ENCODE results near the gene ERC1.
"Not testable (repeated sequence)": the region's sequence is repeated elsewhere in the genome, so short reads cannot be mapped to it uniquely, and the experiment has no call there.

ERC1 gene

DNA sequence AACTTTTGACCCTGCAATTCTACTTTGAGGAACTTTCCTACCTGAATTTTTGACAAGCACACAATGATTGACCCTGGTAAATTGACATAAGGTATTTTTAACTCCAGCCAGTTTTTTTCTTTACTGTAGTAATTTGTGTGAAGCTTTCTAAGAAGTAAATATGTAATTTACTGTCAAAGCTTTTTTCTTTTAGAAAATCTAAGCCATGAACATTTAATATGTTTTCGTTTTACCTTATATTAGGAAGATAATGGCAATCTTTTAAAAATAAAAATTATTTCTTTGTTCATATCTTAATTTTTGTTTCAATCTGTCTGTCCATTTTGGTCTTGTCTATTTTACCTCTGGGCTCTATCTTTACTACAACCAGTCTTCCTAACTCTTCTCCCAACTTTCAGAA lies 323.5 kb downstream of the ERC1 start:
- no peak for DNase-seq

DNA sequence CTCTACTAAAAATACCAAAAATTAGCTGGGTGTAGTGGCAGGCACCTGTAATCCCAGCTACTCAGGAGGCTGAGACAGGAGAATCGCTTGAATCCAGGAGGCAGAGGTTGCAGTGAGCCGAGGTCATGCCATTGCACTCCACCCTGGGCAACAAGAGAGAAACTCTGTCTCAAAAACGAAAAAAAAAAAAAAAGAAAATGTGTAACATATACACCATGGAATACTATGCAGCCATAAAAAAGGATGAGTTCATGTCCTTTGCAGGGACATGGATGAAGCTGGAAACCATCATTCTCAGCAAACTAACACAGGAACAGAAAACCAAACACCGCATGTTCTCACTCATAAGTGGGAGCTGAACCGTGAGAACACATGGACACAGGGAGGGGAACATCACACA lies 326.0 kb downstream of the ERC1 start:
- DNase-seq, result not testable (repeated sequence)

DNA sequence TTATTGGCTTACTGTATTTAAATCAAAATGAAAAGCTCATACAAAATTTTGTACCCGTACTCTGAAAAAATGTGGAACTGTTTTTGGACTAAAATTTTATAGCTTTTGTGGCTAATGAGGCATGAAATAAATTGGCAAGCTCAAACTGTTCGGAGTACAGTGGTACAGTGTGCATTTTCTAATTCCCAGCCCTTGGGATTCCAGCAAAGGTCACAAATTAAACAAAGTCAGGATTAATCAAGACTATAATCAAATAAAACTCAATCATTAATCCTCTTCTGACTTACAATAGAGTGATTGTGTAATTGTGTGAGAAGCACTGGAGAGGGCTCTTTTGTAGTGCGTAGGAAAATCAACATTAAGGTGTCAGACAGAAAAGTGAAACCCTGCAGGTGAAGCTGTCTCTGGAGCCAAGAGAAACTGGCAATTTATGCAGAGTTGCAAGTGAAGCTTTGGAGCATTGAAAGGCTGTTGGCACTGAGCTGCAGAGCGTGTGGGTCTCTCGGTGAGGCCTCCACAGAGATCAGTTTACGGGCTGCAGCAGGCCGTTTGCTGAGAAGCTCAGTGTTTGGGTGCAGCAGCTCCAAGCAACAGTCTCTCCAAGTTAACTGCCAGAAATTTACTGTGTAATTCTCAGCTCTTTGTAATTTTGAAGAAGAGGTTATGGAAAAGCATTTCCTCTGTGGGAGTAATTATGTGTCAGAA lies 327.5 kb downstream of the ERC1 start:
- peak in 44 of 56 donors; percentile 1 to 69 (median 20) for DNase-seq

DNA sequence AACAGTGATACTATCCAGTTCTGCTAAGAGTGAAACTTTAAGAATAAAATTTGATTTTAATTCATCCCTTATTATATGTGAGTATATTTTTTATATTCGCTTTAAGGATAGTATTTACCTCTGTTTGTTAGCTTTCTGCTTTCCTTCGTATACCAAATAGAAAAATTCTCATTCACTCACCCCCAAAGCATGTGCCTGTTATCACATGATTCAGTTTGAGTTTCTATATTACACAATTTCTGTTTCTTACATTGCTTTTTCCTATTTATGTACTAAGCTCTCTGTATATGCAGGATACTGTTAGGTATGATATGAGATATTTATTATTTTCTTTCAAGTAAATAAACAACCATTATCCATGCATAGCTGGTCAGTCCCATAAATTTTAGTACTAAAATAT lies 328.2 kb downstream of the ERC1 start:
- DNase-seq, result no peak

DNA sequence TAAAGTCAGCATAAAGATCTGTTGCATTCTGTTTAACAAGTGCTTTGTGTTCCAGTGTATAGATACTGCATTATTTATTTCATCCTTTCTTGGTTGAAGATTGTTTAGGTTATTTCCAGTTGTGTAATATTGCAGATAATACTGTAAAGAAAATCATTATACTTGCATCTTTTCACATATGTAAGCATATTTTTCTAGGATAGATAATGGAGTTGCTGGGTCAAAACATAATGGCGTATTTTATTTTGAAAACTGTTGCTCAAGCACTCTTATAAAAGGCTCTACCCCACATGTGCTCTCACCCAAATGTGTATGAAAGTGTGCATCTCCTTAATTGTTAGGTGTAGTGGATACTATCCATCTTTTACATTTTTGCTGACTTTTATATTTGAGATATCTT lies 329.0 kb downstream of the ERC1 start:
- no peak for DNase-seq

DNA sequence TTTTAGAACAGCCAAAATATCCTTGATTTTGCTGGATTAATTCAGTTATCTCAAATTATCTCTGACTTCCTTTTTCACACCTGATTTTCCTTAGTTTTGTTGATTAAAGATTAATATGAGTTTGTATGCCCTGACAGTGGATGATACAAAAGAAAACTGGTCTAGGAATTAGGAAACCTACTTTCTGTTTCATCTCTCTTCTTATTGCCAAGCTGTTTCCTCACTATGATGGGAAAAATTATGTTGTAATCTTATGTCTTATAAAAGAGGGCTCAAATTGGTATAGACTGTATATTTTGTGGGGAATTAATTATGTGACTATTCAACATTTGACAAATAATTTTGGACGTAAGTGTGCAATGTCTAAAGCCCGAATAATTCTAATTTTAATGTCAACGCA lies 331.8 kb downstream of the ERC1 start:
- DNase-seq, result no peak

DNA sequence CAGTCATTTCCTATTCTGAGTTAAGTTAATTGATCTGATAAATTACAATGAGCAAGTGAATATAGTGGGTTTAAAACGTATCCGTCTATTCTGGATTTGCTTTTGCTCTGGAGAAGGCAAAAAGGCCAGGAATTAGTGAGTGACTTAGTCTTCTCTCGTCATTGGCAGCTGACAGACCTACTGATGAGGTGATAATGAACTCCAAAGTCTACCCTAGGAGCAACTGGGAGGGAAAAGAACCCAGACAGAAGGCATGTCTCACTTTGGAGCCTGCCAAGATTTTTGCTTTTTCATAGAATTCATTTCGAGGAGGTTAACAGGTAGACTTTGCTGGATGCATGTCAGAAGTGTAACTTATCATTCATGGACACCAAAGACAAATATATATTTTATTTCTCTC lies 333.1 kb downstream of the ERC1 start:
- DNase-seq, result no peak

DNA sequence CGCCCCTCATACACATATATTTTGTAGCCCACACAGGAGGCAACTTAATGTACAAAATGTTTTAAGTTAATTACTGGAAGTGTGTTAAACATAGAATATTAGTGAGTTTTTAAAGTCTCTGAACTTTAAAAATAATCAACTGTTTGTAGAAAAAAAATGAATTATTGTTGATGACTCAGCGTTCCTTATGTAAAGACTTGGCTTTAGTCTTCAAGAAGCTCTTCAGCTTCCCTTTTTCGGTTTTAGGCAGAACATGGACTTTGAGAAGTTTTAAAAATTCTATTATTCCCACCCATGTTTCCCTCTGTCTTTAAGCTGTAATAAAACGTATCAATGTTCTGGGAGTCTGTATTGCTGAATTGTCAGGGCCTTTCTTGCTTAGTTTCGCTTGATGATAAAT lies 333.9 kb downstream of the ERC1 start:
- no peak for DNase-seq

DNA sequence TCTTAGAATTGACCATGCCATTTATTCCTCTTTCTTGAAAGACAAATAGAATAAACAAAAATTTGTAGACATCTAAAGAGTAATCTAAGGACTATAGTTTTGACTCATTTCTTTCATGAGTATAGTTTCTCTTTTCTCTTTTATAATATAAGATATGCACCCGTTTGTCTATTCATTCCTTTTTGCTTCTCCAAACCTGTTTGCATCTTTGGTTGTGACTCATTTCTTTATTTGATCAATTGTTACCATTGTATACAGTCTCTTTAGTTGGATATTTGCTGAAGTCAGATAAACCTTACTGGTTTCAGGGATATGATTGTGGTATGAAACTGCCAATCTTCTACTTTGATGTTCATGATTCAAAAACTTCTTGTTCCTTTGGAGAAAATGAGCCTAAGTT lies 334.6 kb downstream of the ERC1 start:
- no peak for DNase-seq

DNA sequence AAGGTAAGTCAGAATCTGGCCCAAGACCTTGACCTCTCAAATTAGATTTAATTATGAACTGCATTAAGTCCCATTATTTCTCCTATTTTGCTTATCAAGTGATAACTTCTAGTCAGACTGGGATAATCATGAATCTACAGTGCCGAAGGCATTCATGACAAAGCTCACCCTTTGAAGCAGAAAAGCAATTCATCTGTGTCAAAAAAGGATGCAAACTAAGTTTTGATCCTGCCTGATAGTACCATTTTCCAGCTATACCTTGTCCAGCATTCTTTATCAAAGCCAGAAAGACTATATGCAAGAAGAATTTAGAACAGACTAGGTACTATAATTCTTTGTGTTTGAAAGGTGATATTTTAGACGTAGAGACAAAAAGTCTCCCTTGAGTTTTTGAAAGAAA lies 335.2 kb downstream of the ERC1 start:
- no peak for DNase-seq

DNA sequence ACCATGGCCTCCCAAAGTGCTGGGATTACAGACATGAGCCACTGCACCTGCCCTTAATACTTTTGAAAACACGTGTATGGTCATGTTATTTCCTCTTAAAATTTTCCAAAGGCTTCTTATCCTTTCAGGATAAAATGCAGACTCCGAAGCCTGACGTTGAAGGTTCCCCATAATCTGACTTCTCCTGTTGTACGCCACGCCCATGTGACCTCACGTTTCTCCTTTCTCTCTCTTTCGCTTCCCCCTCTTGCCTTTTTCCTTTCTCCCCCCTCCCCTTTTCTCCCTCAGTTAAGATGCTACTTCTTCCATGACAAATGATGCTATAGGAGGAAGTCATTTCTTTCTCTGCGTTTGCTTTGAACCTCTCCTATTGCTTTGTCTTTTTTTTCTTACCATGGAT lies 337.4 kb downstream of the ERC1 start:
- DNase-seq, result peak in 1 of 56 donors; percentile 20

DNA sequence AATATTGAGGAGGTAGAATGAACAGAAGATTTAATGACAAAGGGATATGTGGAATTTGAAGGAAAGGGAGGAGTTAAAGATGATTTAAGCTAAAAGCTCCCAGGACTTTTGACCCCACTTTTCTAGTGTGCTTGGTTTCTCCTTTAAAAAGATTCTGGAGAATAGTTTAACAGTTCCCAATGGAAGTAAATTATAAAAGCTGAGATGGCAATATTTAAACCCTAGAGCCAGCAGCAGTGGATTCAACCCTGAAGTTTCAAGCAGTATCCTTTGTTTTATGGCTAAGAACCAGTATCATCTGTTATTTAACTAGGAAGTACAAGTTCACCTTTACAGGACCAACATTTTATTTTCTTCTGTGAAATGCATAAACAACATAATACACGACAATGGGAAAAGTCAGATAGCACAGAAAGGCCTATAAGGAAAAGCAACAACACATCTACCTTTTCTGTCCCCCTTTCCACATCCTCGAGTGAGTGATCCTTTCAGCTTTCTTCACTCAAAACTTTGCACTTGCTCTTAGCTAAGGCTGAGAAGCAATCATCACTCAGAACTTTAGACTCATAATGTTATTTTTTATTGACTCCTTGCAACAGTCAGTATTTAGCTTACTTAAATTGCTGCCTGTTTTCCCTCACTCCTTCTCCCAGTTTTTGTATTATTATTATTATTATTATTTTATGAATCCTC lies 338.9 kb downstream of the ERC1 start:
- DNase-seq, result no peak

DNA sequence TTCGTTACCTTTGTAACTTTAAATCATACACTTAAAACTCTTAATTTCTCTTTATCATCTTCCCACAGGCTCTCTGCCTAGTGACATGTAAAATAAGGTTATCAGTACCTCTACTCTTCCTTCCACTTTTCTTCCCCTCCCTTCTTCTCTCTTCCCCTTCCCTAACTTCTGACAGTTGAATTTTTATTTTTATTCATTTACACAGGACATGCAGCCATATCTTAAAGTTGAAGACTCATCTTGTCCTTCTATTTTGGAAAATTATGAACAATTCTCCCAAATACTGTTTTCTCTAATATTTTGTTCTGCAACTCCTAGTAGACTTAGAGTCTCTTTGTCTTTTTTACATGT lies 339.4 kb downstream of the ERC1 start:
- no peak for DNase-seq

DNA sequence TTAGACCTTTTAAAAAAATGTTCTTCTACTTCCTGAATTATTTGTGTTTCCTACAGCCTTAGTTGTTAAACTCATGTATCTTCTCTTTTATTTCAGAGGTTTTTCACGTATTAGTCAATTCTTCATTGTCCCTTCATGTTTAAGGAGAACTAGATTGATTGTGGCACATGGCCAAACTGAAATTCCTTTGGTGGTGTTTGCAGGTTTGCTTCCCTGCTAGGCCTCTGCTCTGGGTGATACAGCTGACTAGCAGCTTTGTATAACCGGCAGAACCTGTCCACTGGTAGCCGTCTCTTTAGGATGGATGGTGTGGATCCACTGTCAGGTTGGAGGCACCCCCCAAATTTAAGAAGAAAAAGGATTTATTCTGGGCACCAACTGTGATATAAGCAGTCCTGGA lies 341.3 kb downstream of the ERC1 start:
- DNase-seq, result no peak

DNA sequence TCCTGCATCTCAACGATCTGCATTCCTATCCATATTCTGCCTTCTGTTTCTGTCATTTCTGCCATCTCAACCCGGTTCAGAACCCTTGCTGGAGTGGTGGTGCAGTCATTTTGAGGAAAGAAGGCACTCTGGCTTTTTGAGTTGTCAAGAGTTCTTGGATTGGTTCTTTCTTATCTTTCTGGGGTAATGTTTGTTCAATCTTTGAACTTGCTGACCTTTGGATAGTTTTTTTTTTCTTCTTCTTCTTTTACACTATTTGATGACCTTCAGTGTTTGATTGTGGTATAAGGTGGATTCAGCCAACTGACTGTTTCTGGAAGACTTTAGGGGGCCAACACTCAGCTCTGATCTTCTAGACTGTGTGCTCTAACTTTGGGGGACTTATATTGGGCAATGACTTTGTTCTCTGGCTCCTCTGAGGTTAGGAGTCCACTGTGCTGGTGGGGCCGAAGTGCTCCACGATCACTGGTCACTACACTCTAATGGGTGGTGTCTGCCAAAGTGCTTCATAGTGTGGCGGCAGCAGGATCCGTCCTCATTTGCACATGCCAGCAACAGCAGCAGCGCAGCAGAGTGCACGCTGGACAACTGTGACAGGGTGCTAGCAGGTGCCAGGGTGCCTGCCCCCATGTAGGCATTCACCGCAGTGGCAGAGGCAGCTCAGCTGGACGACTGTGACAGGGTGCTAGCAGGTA lies 347.6 kb downstream of the ERC1 start:
- DNase-seq, result no peak

DNA sequence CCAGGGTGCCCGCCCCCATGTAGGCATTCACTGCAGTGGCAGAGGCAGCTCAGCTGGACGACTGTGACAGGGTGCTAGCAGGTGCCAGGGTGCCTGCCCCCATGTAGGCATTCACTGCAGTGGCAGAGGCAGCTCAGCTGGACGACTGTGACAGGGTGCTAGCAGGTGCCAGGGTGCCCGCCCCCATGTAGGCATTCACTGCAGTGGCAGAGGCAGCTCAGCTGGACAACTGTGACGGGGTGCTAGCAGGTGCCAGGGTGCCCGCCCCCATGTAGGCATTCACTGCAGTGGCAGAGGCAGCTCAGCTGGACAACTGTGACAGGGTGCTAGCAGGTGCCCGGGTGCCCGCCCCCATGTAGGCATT lies 348.1 kb downstream of the ERC1 start:
- not testable (repeated sequence) for DNase-seq

DNA sequence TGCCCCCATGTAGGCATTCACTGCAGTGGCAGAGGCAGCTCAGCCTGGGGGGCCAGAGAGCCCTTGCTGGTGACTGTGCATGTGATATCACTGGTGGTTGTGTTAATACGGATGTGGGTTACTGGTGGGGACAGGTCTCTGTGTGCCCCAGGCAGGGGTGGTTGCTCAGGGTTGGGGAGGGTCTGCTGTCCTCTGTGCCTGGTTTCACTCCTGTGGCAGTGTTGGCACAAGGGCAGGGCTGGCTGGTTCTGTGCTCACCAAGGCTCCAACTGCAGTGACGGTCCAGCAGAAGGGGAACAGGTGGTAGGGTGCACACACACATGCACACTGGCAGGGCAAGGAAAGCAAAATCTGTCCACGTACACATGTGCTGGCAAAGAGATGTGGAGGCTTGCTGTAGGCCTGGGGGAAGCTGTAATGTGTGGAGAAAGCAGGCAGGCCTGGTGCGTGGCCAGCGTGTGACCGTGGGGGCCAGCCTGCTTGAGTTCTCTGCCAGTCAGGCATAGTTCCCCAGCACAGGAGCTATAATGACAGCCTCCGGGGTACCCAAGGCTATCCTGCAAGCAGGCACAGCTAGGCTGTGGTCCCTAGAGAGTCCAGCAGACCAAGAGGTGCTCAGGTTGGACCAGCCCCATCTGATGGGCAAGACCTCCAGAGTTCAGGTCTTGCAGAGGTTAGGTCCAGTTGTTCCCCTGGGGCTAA lies 348.7 kb downstream of the ERC1 start:
- no peak for DNase-seq

DNA sequence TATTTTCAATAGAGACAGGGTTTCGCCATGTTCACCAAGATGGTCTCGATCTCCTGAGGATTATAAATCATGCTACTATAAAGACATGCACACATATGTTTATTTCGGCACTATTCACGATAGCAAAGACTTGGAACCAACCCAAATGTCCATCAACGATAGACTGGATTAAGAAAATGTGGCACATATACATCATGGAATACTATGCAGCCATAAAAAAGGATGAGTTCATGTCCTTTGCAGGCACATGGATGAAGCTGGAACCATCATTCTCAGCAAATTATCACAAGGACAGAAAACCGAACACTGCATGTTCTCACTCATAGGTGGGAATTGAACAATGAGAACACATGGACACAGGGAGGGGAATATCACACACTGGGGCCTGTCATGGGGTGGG lies 350.2 kb downstream of the ERC1 start:
- DNase-seq, result not testable (repeated sequence)

DNA sequence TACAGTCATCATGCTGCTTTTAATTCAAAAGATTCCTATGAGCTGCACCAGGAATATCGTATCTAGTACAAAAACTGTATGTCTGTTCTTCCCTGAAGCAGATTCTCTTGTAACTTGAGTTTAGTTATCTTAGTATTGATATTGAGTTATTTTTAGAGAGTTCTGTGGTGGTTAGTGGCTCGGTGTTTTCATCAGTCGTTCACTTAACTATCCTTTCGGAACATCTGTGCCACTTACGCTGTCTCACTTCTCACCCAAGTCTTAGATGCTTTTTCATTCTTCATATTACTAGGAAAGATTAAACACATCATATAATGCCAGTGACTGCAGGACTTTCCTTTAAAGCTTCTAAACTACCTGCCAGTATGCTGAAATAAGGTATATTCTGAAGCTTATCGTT lies 352.4 kb downstream of the ERC1 start:
- no peak for DNase-seq

DNA sequence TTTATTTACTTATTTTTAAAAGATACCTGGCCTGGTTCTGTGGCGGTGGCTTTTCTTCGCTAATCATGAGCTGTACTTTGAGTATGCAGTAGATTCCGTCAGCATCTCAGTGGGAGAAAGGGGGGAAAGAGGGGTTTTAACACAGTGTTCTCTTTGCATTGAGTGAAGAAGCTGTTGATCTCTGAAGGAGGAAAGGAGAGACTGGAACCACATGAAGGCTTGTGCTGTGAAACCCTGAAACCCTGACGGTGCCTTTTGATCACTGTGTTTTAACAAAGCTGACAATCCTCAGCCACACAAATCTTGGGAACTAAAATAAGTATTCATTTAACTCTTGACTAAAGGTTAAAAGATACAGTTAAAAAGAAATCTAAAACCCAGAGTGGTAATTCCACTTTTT lies 353.2 kb downstream of the ERC1 start:
- no peak for DNase-seq

DNA sequence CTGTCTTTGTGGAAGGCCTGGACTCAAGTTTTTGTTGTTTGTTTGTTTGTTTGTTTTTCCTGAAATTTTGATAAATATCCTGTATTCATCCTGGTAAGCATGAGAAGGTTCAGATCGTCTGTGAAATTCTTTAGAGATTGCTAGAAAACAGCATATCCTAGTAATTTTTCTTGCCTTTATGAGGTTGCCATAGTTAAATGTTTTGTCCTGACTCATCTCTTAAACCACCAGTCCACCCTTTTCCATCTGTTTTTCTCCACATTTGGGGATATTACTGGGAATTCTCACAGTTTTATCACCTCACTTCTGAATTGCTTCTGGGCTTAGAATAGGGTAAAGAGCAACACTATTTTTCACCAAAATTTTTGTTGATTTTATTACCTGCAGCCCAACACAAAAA lies 355.1 kb downstream of the ERC1 start:
- no peak for DNase-seq

DNA sequence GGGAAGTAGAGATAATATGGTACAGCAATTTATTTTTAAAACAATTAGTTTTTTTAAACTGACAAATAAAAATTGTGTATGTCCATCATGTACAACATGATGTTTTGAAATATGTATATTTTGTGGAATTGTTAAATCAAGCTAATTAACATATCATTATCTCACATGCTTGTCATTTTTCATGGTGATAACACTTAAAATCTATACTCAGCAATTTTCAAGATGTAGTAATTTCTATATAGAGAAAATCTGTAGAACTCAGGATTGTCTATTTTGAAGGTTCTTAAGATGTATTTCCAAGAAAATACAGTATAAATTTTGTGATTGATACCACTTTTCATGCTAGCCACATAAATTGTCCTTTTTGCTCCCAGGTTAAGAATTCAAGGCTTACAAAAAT lies 356.3 kb downstream of the ERC1 start:
- DNase-seq, result no peak

Data from nucleus accumbens (tissue), 56 donors.